Spinal cord (tissue), 10 donors: Measurements from ENCODE around the gene LRFN4. TPM values are rescaled to one million over a fixed set of nuclear protein-coding genes. Genes with fewer than 3 reads are reported as not detected.

Experiments
- DNase-seq, 6 donors: peaks; one replicate each; pipeline versions ENCODE4 v3.0.0 to v3.0.0-alpha.2; 2013 to 2015; ENCODE audit warnings: low spot score in 6 of 6, low read depth in 4 of 6
- H3K27ac ChIP-seq: one replicate; pipeline ENCODE4 v1.5.1; 2013; ENCODE audit warnings: low read depth, low read length, control low read depth
- H3K27me3 ChIP-seq: one replicate; pipeline ENCODE4 v1.6.1; 2013; ENCODE audit warnings: low read length; ENCODE audit not compliant: control insufficient read depth, insufficient read depth
- H3K36me3 ChIP-seq: one replicate; pipeline ENCODE4 v1.6.1; 2013; ENCODE audit warnings: low read length; ENCODE audit not compliant: control insufficient read depth, insufficient read depth
- H3K4me1 ChIP-seq: one replicate; pipeline ENCODE4 v1.6.1; 2013; ENCODE audit warnings: low read length; ENCODE audit not compliant: control insufficient read depth, insufficient read depth
- H3K4me3 ChIP-seq: one replicate; pipeline ENCODE4 v1.5.1; 2013; ENCODE audit warnings: low read depth, low read length, control low read depth
- H3K9me3 ChIP-seq: one replicate; pipeline ENCODE4 v1.6.1; 2013; ENCODE audit warnings: low read length; ENCODE audit not compliant: control insufficient read depth, insufficient read depth
- WGBS: methylation state at CpG from one replicate; pipeline ENCODE4 v1.1.5; 2013; ENCODE audit warnings: missing lambda C conversion rate; ENCODE audit not compliant: insufficient coverage; 5-methylcytosine and 5-hydroxymethylcytosine counted together
- polyA plus RNA-seq, 2 donors: library from polyadenylated mRNA; unstranded; fragments of 120-200 nt; gene quantifications; one replicate each; pipeline ENCODE4 v1.2.1, GENCODE V29; 2013; ENCODE audit not compliant: insufficient read length in 2 of 2
- total RNA-seq, 2 donors: library from RNA; depleted of rRNA in 1 of 2; stranded (reverse); fragments of 120-200 nt in 1 of 2; fragments of >200 nt in 1 of 2; gene quantifications; one replicate each; pipeline versions ENCODE4 v1.2.3 to v1.2.4, GENCODE V29; 2013 to 2014
- donor health status: healthy.

The LRFN4 gene
- total and polyA plus RNA-seq, 4 donors: 17.8 to 76.9 (median 59.4) TPM

GRCh38 chr11:66885469-66885868 lies 28.6 kb downstream of the LRFN4 start:
- WGBS: 91% methylated on average over 4 of the region's 4 CpGs
- peaks cover 74% of the 10 kb centered on the region for H3K4me1 ChIP-seq
- H3K4me3 ChIP-seq: no peak overlapping the region
- peaks cover 11% of the 10 kb centered on the region for H3K36me3 ChIP-seq
- DNase-seq: no peak
- H3K27ac ChIP-seq: no peak overlapping the region
- H3K9me3 ChIP-seq: no peaks in the 10 kb centered on the region
- no peaks in the 10 kb centered on the region for H3K27me3 ChIP-seq

GRCh38 chr11:66885950-66886440 lies 29.1 kb downstream of the LRFN4 start:
- 71% methylated on average over 11 of the region's 11 CpGs for WGBS
- Histone ChIP-seq H3K27me3 (no peaks in the 10 kb centered on the region), H3K27ac (no peak overlapping the region), H3K4me3 (no peak overlapping the region), H3K4me1 (peaks cover 68% of the 10 kb centered on the region), H3K36me3 (peaks cover 11% of the 10 kb centered on the region), H3K9me3 (no peaks in the 10 kb centered on the region)
- DNase-seq: no peak

DNA sequence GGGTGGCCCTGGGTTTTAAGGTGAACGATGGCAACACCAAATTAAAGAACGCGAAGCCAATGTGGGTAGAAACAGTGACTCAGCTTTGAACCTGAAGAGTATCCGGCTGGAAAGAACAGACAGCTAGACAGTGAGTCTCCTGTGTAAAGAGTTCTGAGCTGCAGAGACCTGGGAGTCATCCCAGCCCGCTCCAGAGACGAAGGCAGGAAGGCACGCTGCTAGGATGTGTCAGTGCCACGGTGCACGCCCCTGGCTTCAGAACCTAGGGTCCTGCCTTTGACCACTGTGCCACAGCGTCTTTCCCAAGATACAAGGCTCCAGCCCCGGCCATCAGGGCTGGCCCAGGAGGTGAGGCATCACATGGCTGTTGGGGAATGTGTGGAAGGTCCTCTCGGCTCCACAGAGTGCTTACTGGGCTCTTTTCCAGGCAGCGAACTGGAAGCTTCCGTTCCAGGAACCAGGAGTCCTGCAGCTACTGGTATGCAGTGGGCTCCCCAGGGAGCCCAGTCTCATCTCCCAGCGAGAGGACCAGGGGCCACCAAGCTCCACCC lies 29.9 kb downstream of the LRFN4 start:
- Histone ChIP-seq H3K27me3 (no peaks in the 10 kb centered on the region), H3K4me3 (no peak overlapping the region), H3K4me1 (peaks cover 61% of the 10 kb centered on the region), H3K9me3 (no peaks in the 10 kb centered on the region), H3K27ac (no peak overlapping the region), H3K36me3 (peaks cover 11% of the 10 kb centered on the region)
- WGBS: 93% methylated on average over 14 of the region's 15 CpGs
- DNase-seq: no peak

- 77% methylated on average over 11 of the region's 11 CpGs for WGBS
- Histone ChIP-seq H3K27me3 (no peaks in the 10 kb centered on the region), H3K27ac (peak overlapping the region; percentile 25), H3K4me3 (no peak overlapping the region), H3K36me3 (peaks cover 9% of the 10 kb centered on the region), H3K9me3 (no peaks in the 10 kb centered on the region), H3K4me1 (peaks cover 53% of the 10 kb centered on the region)
- DNase-seq: no peak
Observed at GRCh38 chr11:66887526-66887925, 30.7 kb downstream of the LRFN4 start.

DNA sequence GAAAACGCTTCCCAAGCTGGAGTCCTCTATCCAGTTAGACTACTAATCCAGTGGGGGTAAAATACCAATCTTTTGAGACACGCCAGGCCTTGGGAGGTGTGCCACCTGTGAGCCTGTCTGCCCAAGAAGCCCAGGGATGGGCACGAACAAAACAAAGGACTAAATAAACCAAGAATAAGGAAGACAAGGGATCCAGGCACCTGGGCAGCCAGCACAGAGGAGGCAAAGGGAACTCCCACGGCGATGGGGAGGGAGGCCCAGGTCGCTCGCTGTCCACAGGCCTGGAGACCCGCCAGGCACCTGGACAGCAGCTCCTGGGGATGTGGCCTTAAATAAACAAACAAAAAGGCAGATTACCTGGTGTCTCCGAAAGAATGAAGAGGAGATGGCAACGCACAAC lies 31.4 kb downstream of the LRFN4 start:
- Histone ChIP-seq H3K27ac (no peak overlapping the region), H3K36me3 (peaks cover 8% of the 10 kb centered on the region), H3K4me1 (peaks cover 50% of the 10 kb centered on the region), H3K4me3 (no peak overlapping the region), H3K27me3 (no peaks in the 10 kb centered on the region), H3K9me3 (no peaks in the 10 kb centered on the region)
- 90% methylated on average over 8 of the region's 10 CpGs for WGBS
- DNase-seq: no peak

- H3K9me3 ChIP-seq: no peaks in the 10 kb centered on the region
- H3K27me3 ChIP-seq: no peaks in the 10 kb centered on the region
- 50% methylated on average over 8 of the region's 8 CpGs for WGBS
- peaks cover 8% of the 10 kb centered on the region for H3K36me3 ChIP-seq
- no peak for DNase-seq
- no peak overlapping the region for H3K27ac ChIP-seq
- H3K4me1 ChIP-seq: peaks cover 40% of the 10 kb centered on the region
- no peak overlapping the region for H3K4me3 ChIP-seq
Observed at GRCh38 chr11:66889960-66890359, 33.1 kb downstream of the LRFN4 start.

DNA sequence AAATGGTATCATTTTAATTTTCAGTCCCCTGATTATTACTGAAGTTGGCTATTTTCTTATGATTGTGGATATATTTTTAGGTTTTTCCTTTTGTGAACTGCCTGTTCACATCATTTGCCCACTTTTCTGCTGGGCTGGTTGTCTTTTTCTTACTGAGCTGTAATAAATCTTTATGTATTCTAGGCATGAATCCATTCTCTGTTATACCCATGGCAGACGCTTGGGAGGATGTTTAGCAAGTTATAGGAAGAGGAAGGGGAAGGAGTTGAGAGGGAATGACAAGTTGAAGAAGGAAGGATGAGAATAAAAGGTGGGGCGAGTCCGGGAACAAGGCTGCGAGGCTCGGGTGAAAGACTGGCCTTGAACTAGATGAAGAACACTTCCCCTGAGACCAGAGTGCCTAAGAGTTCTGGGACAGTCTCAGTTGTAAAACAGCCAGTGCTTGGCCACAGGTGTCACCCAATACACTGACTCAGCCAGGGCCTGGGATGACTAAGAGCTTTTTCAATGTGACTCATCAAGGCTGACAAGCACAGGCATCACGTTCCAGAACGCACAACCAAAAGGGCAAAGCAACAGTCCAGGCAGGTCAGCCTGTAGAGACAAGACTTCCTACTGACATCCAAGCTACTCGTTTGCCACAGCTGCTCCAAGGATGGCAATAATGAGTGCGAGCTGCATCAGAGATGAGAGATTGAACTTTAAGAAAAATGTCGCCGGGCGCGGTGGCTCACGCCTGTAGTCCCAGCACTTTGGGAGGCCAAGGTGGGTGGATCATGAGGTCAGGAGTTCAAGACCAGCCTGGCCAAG lies 35.2 kb downstream of the LRFN4 start:
- Histone ChIP-seq H3K9me3 (no peaks in the 10 kb centered on the region), H3K27ac (no peak overlapping the region), H3K4me1 (peaks cover 23% of the 10 kb centered on the region), H3K4me3 (no peak overlapping the region), H3K36me3 (peaks cover 6% of the 10 kb centered on the region), H3K27me3 (no peaks in the 10 kb centered on the region)
- DNase-seq: no peak
- WGBS: 86% methylated on average over 7 of the region's 14 CpGs

- peaks cover 17% of the 10 kb centered on the region for H3K4me1 ChIP-seq
- WGBS: 14% methylated on average over 3 of the region's 6 CpGs
- H3K36me3 ChIP-seq: peaks cover 3% of the 10 kb centered on the region
- DNase-seq: no peak
- no peak overlapping the region for H3K27ac ChIP-seq
- no peaks in the 10 kb centered on the region for H3K9me3 ChIP-seq
- H3K4me3 ChIP-seq: no peak overlapping the region
- H3K27me3 ChIP-seq: no peaks in the 10 kb centered on the region
Observed at GRCh38 chr11:66892911-66893310, 36.0 kb downstream of the LRFN4 start.

DNA sequence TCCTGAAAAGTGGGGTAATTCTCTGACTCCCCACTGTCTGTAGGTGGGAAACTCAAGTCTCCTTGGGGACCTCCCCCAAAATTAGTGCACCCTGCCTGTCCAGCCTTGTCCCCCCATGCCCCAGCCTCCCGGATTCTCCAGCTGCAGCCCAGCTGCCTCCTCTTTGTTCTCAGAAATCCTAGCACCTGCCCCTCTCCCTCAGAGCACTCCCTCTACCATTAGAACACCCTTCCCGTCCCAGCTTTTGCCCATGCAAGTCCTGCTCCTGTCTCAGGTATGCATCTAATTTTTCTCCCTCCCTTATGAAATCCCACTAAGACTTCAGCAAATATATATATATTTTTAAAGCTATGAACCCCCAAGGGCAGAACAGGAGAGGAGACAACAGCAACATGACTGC lies 37.3 kb downstream of the LRFN4 start:
- no peaks in the 10 kb centered on the region for H3K27me3 ChIP-seq
- 44% methylated on average over 2 of the region's 2 CpGs for WGBS
- no peaks in the 10 kb centered on the region for H3K36me3 ChIP-seq
- no peak overlapping the region for H3K27ac ChIP-seq
- H3K4me1 ChIP-seq: peaks cover 15% of the 10 kb centered on the region
- no peak for DNase-seq
- H3K4me3 ChIP-seq: no peak overlapping the region
- no peaks in the 10 kb centered on the region for H3K9me3 ChIP-seq

DNA sequence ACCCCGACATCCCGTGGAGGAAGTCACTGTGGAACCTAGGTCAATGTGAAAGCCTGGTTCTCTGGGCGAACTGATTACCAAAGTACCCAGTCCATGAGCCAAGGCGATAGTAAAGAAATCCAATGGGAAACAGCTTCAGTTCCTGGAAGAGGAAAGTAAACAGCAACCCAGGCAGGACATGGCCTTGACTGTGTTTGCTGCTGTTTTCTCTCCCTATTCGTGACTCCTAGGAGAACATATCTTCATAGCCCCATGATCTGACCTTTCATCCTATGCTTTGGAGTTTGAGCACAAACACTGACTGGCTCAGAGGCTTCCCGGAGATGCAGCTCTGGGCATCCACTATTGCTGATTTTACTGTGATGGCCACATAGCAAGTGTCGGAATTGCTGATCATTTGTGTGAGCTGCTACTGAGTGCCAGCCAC lies 45.1 kb downstream of the LRFN4 start:
- Histone ChIP-seq H3K36me3 (peaks cover 2% of the 10 kb centered on the region), H3K27ac (no peak overlapping the region), H3K4me1 (peaks cover 31% of the 10 kb centered on the region), H3K27me3 (no peaks in the 10 kb centered on the region), H3K4me3 (no peak overlapping the region), H3K9me3 (no peaks in the 10 kb centered on the region)
- DNase-seq: no peak
- 88% methylated on average over 7 of the region's 7 CpGs for WGBS
